Rectal smooth muscle tissue (tissue), 1 donor: Measurements from ENCODE around the gene NPB.

Source experiments
- H3K27ac ChIP-seq: one replicate; pipeline ENCODE4 v1.7.0; 2013; ENCODE audit warnings: low read depth, low read length, inconsistent platforms
- H3K27me3 ChIP-seq: one replicate; pipeline ENCODE4 v1.7.0; 2013; ENCODE audit warnings: low read length; ENCODE audit not compliant: control insufficient read depth, insufficient read depth
- H3K36me3 ChIP-seq: one replicate; pipeline ENCODE4 v1.7.0; 2013; ENCODE audit warnings: low read length; ENCODE audit not compliant: control insufficient read depth, insufficient read depth
- H3K4me1 ChIP-seq: one replicate; pipeline ENCODE4 v1.7.0; 2013; ENCODE audit warnings: low read length; ENCODE audit not compliant: control insufficient read depth, insufficient read depth
- H3K4me3 ChIP-seq: one replicate; pipeline ENCODE4 v1.7.0; 2013; ENCODE audit warnings: low read length
- H3K9ac ChIP-seq: one replicate; pipeline ENCODE4 v1.7.0; 2013; ENCODE audit warnings: low read length

NPB gene

GRCh38 chr17:81922566-81923301 lies 20.7 kb downstream of the NPB start:
- Histone ChIP-seq H3K9ac (no peak overlapping the region), H3K36me3 (peaks cover 23% of the 10 kb centered on the region), H3K27ac (no peak overlapping the region), H3K4me1 (peaks cover 20% of the 10 kb centered on the region), H3K27me3 (no peaks in the 10 kb centered on the region), H3K4me3 (peak overlapping the region; percentile 41)

GRCh38 chr17:81923302-81924260 lies 21.5 kb downstream of the NPB start:
- H3K4me3 ChIP-seq = peak overlapping the region; percentile 45
- H3K27ac ChIP-seq = peak overlapping the region; percentile 43
- no peaks in the 10 kb centered on the region for H3K27me3 ChIP-seq
- peaks cover 23% of the 10 kb centered on the region for H3K36me3 ChIP-seq
- no peak overlapping the region for H3K9ac ChIP-seq
- peaks cover 20% of the 10 kb centered on the region for H3K4me1 ChIP-seq

- Histone ChIP-seq H3K9ac (no peak overlapping the region), H3K4me1 (peaks cover 20% of the 10 kb centered on the region), H3K27me3 (no peaks in the 10 kb centered on the region), H3K4me3 (no peak overlapping the region), H3K27ac (no peak overlapping the region), H3K36me3 (peaks cover 18% of the 10 kb centered on the region)
Observed at GRCh38 chr17:81924557-81925532, 22.8 kb downstream of the NPB start.

- H3K4me3 ChIP-seq = peak overlapping the region; percentile 89
- H3K4me1 ChIP-seq = peaks cover 20% of the 10 kb centered on the region
- peaks cover 15% of the 10 kb centered on the region for H3K36me3 ChIP-seq
- H3K9ac ChIP-seq = peak overlapping the region; percentile 61
- H3K27me3 ChIP-seq = no peaks in the 10 kb centered on the region
- peak overlapping the region; percentile 91 for H3K27ac ChIP-seq
Observed at GRCh38 chr17:81925860-81926450, 23.9 kb downstream of the NPB start.

GRCh38 chr17:81926451-81927151 lies 24.6 kb downstream of the NPB start:
- peaks cover 11% of the 10 kb centered on the region for H3K36me3 ChIP-seq
- peaks cover 20% of the 10 kb centered on the region for H3K4me1 ChIP-seq

GRCh38 chr17:81927152-81927652 lies 25.2 kb downstream of the NPB start:
- peaks cover 20% of the 10 kb centered on the region for H3K4me1 ChIP-seq
- H3K4me3 ChIP-seq = peak overlapping the region; percentile 89
- peak overlapping the region; percentile 61 for H3K9ac ChIP-seq
- peak overlapping the region; percentile 91 for H3K27ac ChIP-seq
- H3K36me3 ChIP-seq = peaks cover 6% of the 10 kb centered on the region
- H3K27me3 ChIP-seq = peaks cover 3% of the 10 kb centered on the region

More at GRCh38 chr17:81926451-81927151, 24.6 kb downstream of the NPB start:
- Histone ChIP-seq H3K4me3 (peak overlapping the region; percentile 89), H3K9ac (peak overlapping the region; percentile 61), H3K27ac (peak overlapping the region; percentile 91), H3K27me3 (no peaks in the 10 kb centered on the region)

GRCh38 chr17:81927653-81928543 lies 25.9 kb downstream of the NPB start, which contains the start of gene MAFG:
TSS of gene MAFG (minus strand) at chr17:81927735. CDS start at chr17:81923185, 4,550 bp downstream.
- Histone ChIP-seq H3K4me1 (peaks cover 17% of the 10 kb centered on the region), H3K27ac (peak within 1 kb of the TSS; percentile 91), H3K36me3 (no peaks in the 10 kb centered on the region), H3K27me3 (peaks cover 5% of the 10 kb centered on the region), H3K4me3 (peak within 1 kb of the TSS; percentile 89), H3K9ac (peak within 1 kb of the TSS; percentile 61)

- no peak overlapping the region for H3K27ac ChIP-seq
- no peak overlapping the region for H3K9ac ChIP-seq
- H3K4me3 ChIP-seq = peak overlapping the region; percentile 71
- H3K4me1 ChIP-seq = peaks cover 14% of the 10 kb centered on the region
- peaks cover 5% of the 10 kb centered on the region for H3K27me3 ChIP-seq
- no peaks in the 10 kb centered on the region for H3K36me3 ChIP-seq
Observed at GRCh38 chr17:81928544-81929252, 26.7 kb downstream of the NPB start.

GRCh38 chr17:81929253-81930141 lies 27.5 kb downstream of the NPB start:
- Histone ChIP-seq H3K9ac (no peak overlapping the region), H3K27me3 (peaks cover 5% of the 10 kb centered on the region), H3K27ac (no peak overlapping the region), H3K4me3 (no peak overlapping the region), H3K4me1 (peaks cover 12% of the 10 kb centered on the region), H3K36me3 (no peaks in the 10 kb centered on the region)
